CD14-positive monocyte (primary cell): ENCODE data around the gene TRH. TPM values are rescaled to one million over a fixed set of nuclear protein-coding genes. Genes with fewer than 3 reads are reported as not detected.
A peak's percentile ranks its signal among the peaks of the same experiment; 100 is the strongest.

ENCODE experiments used
- DNase-seq, 3 donors: peaks; one replicate each; pipeline ENCODE4 v3.0.0-alpha.2; 2011 to 2022
- H2AFZ ChIP-seq: 2 replicates; pipeline ENCODE4 v1.6.0; 2012; ENCODE audit warnings: mild to moderate bottlenecking, low read depth, low read length, inconsistent platforms; ENCODE audit not compliant: insufficient read depth, poor library complexity, severe bottlenecking
- H3K27ac ChIP-seq, 2 donors: 1 replicate in 1 of 2; 2 replicates in 1 of 2; pipeline ENCODE4 v1.5.1; 2012 to 2013; ENCODE audit warnings: low read length in 2 of 2, control low read depth in 1 of 2, inconsistent platforms in 1 of 2, low read depth in 1 of 2, mild to moderate bottlenecking in 1 of 2
- H3K27me3 ChIP-seq, 2 donors: one replicate each; pipeline versions ENCODE4 v1.6.0 to v1.6.1; 2011 to 2013; ENCODE audit warnings: low read length in 2 of 2; ENCODE audit not compliant: control insufficient read depth in 2 of 2, insufficient read depth in 2 of 2
- H3K36me3 ChIP-seq, 2 donors: replicated peaks in 1 of 2; 1 replicate in 1 of 2; 2 replicates in 1 of 2; pipeline versions ENCODE4 v1.5.1 to v1.6.1; 2012 to 2013; ENCODE audit warnings: low read length in 2 of 2, control low read depth in 1 of 2, inconsistent platforms in 1 of 2, mild to moderate bottlenecking in 1 of 2; ENCODE audit not compliant: insufficient read depth in 2 of 2, control insufficient read depth in 1 of 2
- H3K4me1 ChIP-seq, 2 donors: 1 replicate in 1 of 2; 2 replicates in 1 of 2; pipeline versions ENCODE4 v1.5.1 to v1.6.1; 2012 to 2013; ENCODE audit warnings: low read length in 2 of 2, control low read depth in 1 of 2, inconsistent platforms in 1 of 2, mild to moderate bottlenecking in 1 of 2, moderate library complexity in 1 of 2; ENCODE audit not compliant: insufficient read depth in 2 of 2, control insufficient read depth in 1 of 2
- H3K4me2 ChIP-seq: replicated peaks from 2 replicates; pipeline ENCODE3; 2012; ENCODE audit warnings: low read length, moderate library complexity, mild to moderate bottlenecking; ENCODE audit not compliant: poor library complexity, severe bottlenecking; ENCODE audit errors: extremely low read depth
- H3K4me3 ChIP-seq, 3 experiments: fragments of 200-600 bp in 1 of 3; sonication (generic) in 1 of 3; replicated peaks in 1 of 3; 1 replicate in 2 of 3; 2 replicates in 1 of 3; pipeline ENCODE4 v1.5.1; 2011 to 2013; ENCODE audit warnings: low read length in 3 of 3, mild to moderate bottlenecking in 3 of 3, control low read depth in 2 of 3, low read depth in 2 of 3, inconsistent platforms in 1 of 3, moderate library complexity in 1 of 3
- H3K79me2 ChIP-seq: 2 replicates; pipeline ENCODE4 v1.6.0; 2012; ENCODE audit warnings: mild to moderate bottlenecking, control low read depth, inconsistent platforms, low read length, moderate library complexity; ENCODE audit not compliant: insufficient read depth
- H3K9ac ChIP-seq: 2 replicates; pipeline ENCODE4 v1.6.0; 2017; ENCODE audit warnings: low read length, mild to moderate bottlenecking; ENCODE audit not compliant: insufficient read depth, poor library complexity, severe bottlenecking
- H3K9me3 ChIP-seq, 2 donors: replicated peaks in 1 of 2; 1 replicate in 1 of 2; 2 replicates in 1 of 2; pipeline versions ENCODE4 v1.5.1 to v1.6.1; 2012 to 2013; ENCODE audit warnings: low read length in 2 of 2, control low read depth in 1 of 2; ENCODE audit not compliant: control insufficient read depth in 1 of 2, insufficient read depth in 1 of 2
- H4K20me1 ChIP-seq: 2 replicates; pipeline ENCODE4 v1.6.0; 2012; ENCODE audit warnings: mild to moderate bottlenecking, low read length, control low read depth, moderate library complexity; ENCODE audit not compliant: insufficient read depth
- H3K27ac Mint-ChIP-seq, 7 donors: one replicate each; pipeline ENCODE4 v1.8.0; 2020; ENCODE audit warnings: mild to moderate bottlenecking in 7 of 7, mixed read lengths in 7 of 7, moderate library complexity in 6 of 7, inconsistent platforms in 2 of 7
- H3K27me3 Mint-ChIP-seq, 3 donors: one replicate each; pipeline ENCODE4 v1.8.0; 2021 to 2022; ENCODE audit warnings: low read depth in 3 of 3, mild to moderate bottlenecking in 3 of 3, mixed read lengths in 3 of 3, moderate library complexity in 3 of 3, inconsistent platforms in 1 of 3
- H3K36me3 Mint-ChIP-seq, 2 donors: one replicate each; pipeline ENCODE4 v1.8.0; 2020; ENCODE audit warnings: mixed read lengths in 2 of 2, inconsistent platforms in 1 of 2, mild to moderate bottlenecking in 1 of 2
- H3K4me1 Mint-ChIP-seq: one replicate; pipeline ENCODE4 v1.8.0; 2020; ENCODE audit warnings: mild to moderate bottlenecking, mixed read lengths
- H3K4me3 Mint-ChIP-seq, 2 donors: one replicate each; pipeline ENCODE4 v1.8.0; 2020; ENCODE audit warnings: mild to moderate bottlenecking in 2 of 2, mixed read lengths in 2 of 2, moderate library complexity in 1 of 2
- H3K9me3 Mint-ChIP-seq, 7 donors: one replicate each; pipeline ENCODE4 v1.8.0; 2020 to 2022; ENCODE audit warnings: mixed read lengths in 7 of 7, mild to moderate bottlenecking in 6 of 7, moderate library complexity in 6 of 7, inconsistent platforms in 2 of 7
- CTCF ChIP-seq: fragments of 200-600 bp; IDR thresholded peaks from one replicate; pipeline ENCODE4 v1.8.0; 2022; ENCODE audit warnings: antibody characterized with exemption, mild to moderate bottlenecking
- WGBS: methylation state at CpG from one replicate; pipeline ENCODE4 v1.1.5; 2013; ENCODE audit warnings: missing lambda C conversion rate; ENCODE audit not compliant: insufficient coverage; 5-methylcytosine and 5-hydroxymethylcytosine counted together
- intact Hi-C, 2 donors: fragments of 100-400 bp; cut with micrococcal nuclease; formaldehyde crosslinking; loops; one replicate each; pipeline versions ENCODE4 v1.15.0 to v1.15.1; 2023
- polyA plus RNA-seq, 3 donors: library from polyadenylated mRNA; depleted of rRNA in 1 of 3; unstranded in 2 of 3; stranded (reverse) in 1 of 3; fragments of 300-500 nt in 2 of 3; fragments of >200 nt in 1 of 3; fragmentation: Illumina TruSeq in 2 of 3; gene quantifications; 1 replicate in 2 of 3; 2 replicates in 1 of 3; pipeline ENCODE4 v1.2.3, GENCODE V29; 2012 to 2021

The TRH gene
- polyA plus RNA-seq, 3 donors, result 0.91 TPM; not detected in 2

- intact Hi-C loops, result loop anchor here in 1 of 2 donors (5.0 kb wide), 1 partner anchor 40 kb away; no protein-coding TSS in a partner anchor
- Mint-ChIP-seq H3K36me3 (no peaks in the 10 kb centered on the region), H3K9me3 (peaks cover 0 to 4% (median 0%) of the 10 kb centered on the region in 7 donors), H3K27ac (no peak overlapping the region), H3K27me3 (peaks cover 3 to 9% (median 3%) of the 10 kb centered on the region in 3 donors), H3K4me3 (no peak overlapping the region), H3K4me1 (peaks cover 44% of the 10 kb centered on the region)
- Histone ChIP-seq H3K79me2 (no peaks in the 10 kb centered on the region), H3K4me2 (no peak overlapping the region), H3K9me3 (no peaks in the 10 kb centered on the region), H3K4me1 (peaks cover 40 to 45% of the 10 kb centered on the region in 2 donors), H4K20me1 (no peaks in the 10 kb centered on the region), H3K4me3 (no peak overlapping the region), H3K36me3 (no peaks in the 10 kb centered on the region), H3K9ac (no peak overlapping the region), H3K27ac (no peak overlapping the region), H2AFZ (no peak overlapping the region), H3K27me3 (no peaks in the 10 kb centered on the region)
- DNase-seq, result no peak
- TF ChIP-seq CTCF, result no peak
- WGBS, result 100% methylated on average over 2 of the region's 6 CpGs
Measured at GRCh38 chr3:129952556-129953355, 21.8 kb upstream of the TRH start.

GRCh38 chr3:129953621-129954020 is 20.9 kb upstream of the TRH start:
- no peak overlapping the region for H3K9ac ChIP-seq
- Mint-ChIP-seq H3K4me3 (no peak overlapping the region), H3K9me3 (no peaks in the 10 kb centered on the region), H3K4me1 (peaks cover 47% of the 10 kb centered on the region), H3K36me3 (no peaks in the 10 kb centered on the region), H3K27me3 (peaks cover 3 to 7% (median 3%) of the 10 kb centered on the region in 3 donors), H3K27ac (peak overlapping the region in 2 of 7 donors; percentile 2 to 34)
- no peak for TF ChIP-seq CTCF
- peaks cover 42 to 43% of the 10 kb centered on the region in 2 donors for H3K4me1 ChIP-seq
- WGBS, result 55% methylated on average over 3 of the region's 5 CpGs
- no peak overlapping the region for H3K4me3 ChIP-seq
- H3K27me3 ChIP-seq, result no peaks in the 10 kb centered on the region
- H2AFZ ChIP-seq, result peak overlapping the region; percentile 77
- H3K27ac ChIP-seq, result no peak overlapping the region
- no peaks in the 10 kb centered on the region for H3K79me2 ChIP-seq
- intact Hi-C loops, result loop anchor here in 1 of 2 donors (5.0 kb wide), 1 partner anchor 39 kb away; no protein-coding TSS in a partner anchor
- no peaks in the 10 kb centered on the region for H3K36me3 ChIP-seq
- DNase-seq, result no peak
- no peak overlapping the region for H3K4me2 ChIP-seq
- no peaks in the 10 kb centered on the region for H3K9me3 ChIP-seq
- H4K20me1 ChIP-seq, result no peaks in the 10 kb centered on the region
